Left ventricle myocardium inferior (tissue), 1 donor: ENCODE results near the gene CPNE4. TPM values are rescaled to one million over a fixed set of nuclear protein-coding genes. Genes with fewer than 3 reads are reported as not detected.

Experiments
- DNase-seq: peaks from one replicate; pipeline ENCODE4 v3.0.0-alpha.2; 2020
- H3K27ac ChIP-seq: fragments of 200-600 bp; replicated peaks from 2 replicates; pipeline ENCODE4 v1.8.0; 2021
- H3K27me3 ChIP-seq: fragments of 200-600 bp; 2 replicates; pipeline ENCODE4 v1.8.0; 2021; ENCODE audit warnings: low read depth
- H3K36me3 ChIP-seq: fragments of 200-600 bp; 2 replicates; pipeline ENCODE4 v1.8.0; 2021
- H3K4me1 ChIP-seq: fragments of 200-600 bp; 2 replicates; pipeline ENCODE4 v1.8.0; 2021
- H3K4me3 ChIP-seq: fragments of 200-600 bp; 2 replicates; pipeline ENCODE4 v1.8.0; 2021; ENCODE audit warnings: mild to moderate bottlenecking, moderate library complexity
- H3K9me3 ChIP-seq: fragments of 200-600 bp; replicated peaks from 2 replicates; pipeline ENCODE4 v1.8.0; 2021
- CTCF ChIP-seq: fragments of 200-600 bp; IDR thresholded peaks from 2 replicates; pipeline ENCODE4 v1.8.0; 2021; ENCODE audit warnings: antibody characterized with exemption, mild to moderate bottlenecking, borderline replicate concordance
- intact Hi-C: fragments of 100-400 bp; cut with micrococcal nuclease; formaldehyde crosslinking; loops from one replicate; pipeline ENCODE4 v1.11.0; 2022
- total RNA-seq: library from RNA; stranded (reverse); fragmentation: NEBNext Ultra II Directional; extraction: Animal tissue kit (Norgen Biotek cat#: 25700); gene quantifications from one replicate; pipeline ENCODE4 v1.2.1, GENCODE V29; 2021
- donor health status: DM: no; HTN: yes; CAD: no; lungs with severe emphysema.

CPNE4 gene
- total RNA-seq, 1 donor from 2014 or later: 17.9 TPM

GRCh38 chr3:131735544-131735943 is 299.3 kb downstream of the CPNE4 start:
- no peak for DNase-seq
- Histone ChIP-seq H3K27me3 (no peaks in the 10 kb centered on the region), H3K4me1 (peaks cover 11% of the 10 kb centered on the region), H3K36me3 (no peaks in the 10 kb centered on the region), H3K9me3 (no peaks in the 10 kb centered on the region), H3K27ac (no peak overlapping the region), H3K4me3 (no peak overlapping the region)
- intact Hi-C loops: no loop called here
- TF ChIP-seq CTCF: no peak

- Histone ChIP-seq H3K4me3 (no peak overlapping the region), H3K4me1 (peaks cover 11% of the 10 kb centered on the region), H3K27me3 (no peaks in the 10 kb centered on the region), H3K36me3 (no peaks in the 10 kb centered on the region), H3K27ac (no peak overlapping the region), H3K9me3 (no peaks in the 10 kb centered on the region)
- no peak for TF ChIP-seq CTCF
- intact Hi-C loops: no loop called here
- DNase-seq: no peak
These were observed 299.7 kb downstream of the CPNE4 start for GRCh38 chr3:131735116-131735515.

DNA sequence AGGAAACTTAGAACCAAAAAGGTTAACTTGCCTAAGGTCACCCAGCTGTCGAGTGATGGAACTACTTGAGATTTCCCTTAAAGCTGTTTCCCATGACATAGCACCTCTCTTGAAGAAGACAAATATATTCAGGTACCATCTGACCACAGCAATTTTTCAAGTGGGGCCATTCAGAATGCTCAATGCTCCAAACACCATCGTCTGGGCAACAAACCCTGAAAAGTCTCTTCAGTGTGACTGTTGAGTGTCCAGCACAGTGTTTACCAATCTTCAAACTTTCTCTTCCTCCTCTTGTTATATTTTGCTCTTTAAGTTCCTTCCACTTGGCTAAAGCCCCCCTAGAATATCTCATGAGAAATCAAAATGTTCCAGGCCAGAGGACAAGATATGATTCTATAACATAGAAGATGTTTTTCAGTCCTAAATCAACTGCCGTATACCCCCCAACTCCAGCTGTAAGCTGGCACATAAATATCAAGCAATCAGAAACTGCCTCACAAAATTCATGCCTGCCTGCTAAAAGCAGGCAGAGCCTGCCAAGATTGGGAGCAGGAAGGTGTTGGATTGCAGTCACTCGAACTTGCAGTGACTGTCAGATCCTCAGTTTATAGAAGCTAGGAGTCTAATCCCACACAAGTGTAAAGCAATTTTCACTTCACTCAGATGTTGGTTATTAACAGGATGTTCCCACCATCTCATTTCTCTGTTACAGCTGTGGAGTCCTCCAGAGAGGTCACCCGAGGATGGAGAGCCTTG is 301.6 kb downstream of the CPNE4 start:
- no peak overlapping the region for H3K4me3 ChIP-seq
- TF ChIP-seq CTCF: no peak
- no peaks in the 10 kb centered on the region for H3K36me3 ChIP-seq
- intact Hi-C loops: no loop called here
- no peak for DNase-seq
- no peaks in the 10 kb centered on the region for H3K9me3 ChIP-seq
- H3K27me3 ChIP-seq: no peaks in the 10 kb centered on the region
- no peak overlapping the region for H3K27ac ChIP-seq
- H3K4me1 ChIP-seq: peaks cover 11% of the 10 kb centered on the region

GRCh38 chr3:131731709-131732108 is 303.1 kb downstream of the CPNE4 start:
- H3K36me3 ChIP-seq: no peaks in the 10 kb centered on the region
- H3K4me3 ChIP-seq: no peak overlapping the region
- H3K4me1 ChIP-seq: peaks cover 11% of the 10 kb centered on the region
- DNase-seq: no peak
- no peaks in the 10 kb centered on the region for H3K9me3 ChIP-seq
- H3K27me3 ChIP-seq: no peaks in the 10 kb centered on the region
- no peak overlapping the region for H3K27ac ChIP-seq
- intact Hi-C loops: no loop called here
- TF ChIP-seq CTCF: no peak

GRCh38 chr3:131730581-131730980 is 304.2 kb downstream of the CPNE4 start:
- DNase-seq: no peak
- TF ChIP-seq CTCF: no peak
- Histone ChIP-seq H3K4me1 (peaks cover 11% of the 10 kb centered on the region), H3K27ac (no peak overlapping the region), H3K4me3 (no peak overlapping the region), H3K9me3 (no peaks in the 10 kb centered on the region), H3K27me3 (no peaks in the 10 kb centered on the region), H3K36me3 (no peaks in the 10 kb centered on the region)
- intact Hi-C loops: no loop called here
